ENCODE measurements around the gene SYT2.
A peak's percentile ranks its signal among the peaks of the same experiment; 100 is the strongest.
"Not testable (repeated sequence)": the region's sequence is repeated elsewhere in the genome, so short reads cannot be mapped to it uniquely, and the experiment has no call there.

Gene SYT2

GRCh38 chr1:202547215-202547614 lies 163.0 kb downstream of the SYT2 start:
- ATAC-seq (no peak), DNase-seq (no peak)
- H3K27me3 Mint-ChIP-seq, result no peaks in the 10 kb centered on the region
- no peak overlapping the region for H3K4me3 Mint-ChIP-seq
- H3K9me3 Mint-ChIP-seq, result no peaks in the 10 kb centered on the region
- H3K4me1 Mint-ChIP-seq, result peaks cover 10% of the 10 kb centered on the region
- no peak overlapping the region for H3K27ac Mint-ChIP-seq
- H3K36me3 Mint-ChIP-seq (ENCODE audit: low read depth), result no peaks in the 10 kb centered on the region

DNA sequence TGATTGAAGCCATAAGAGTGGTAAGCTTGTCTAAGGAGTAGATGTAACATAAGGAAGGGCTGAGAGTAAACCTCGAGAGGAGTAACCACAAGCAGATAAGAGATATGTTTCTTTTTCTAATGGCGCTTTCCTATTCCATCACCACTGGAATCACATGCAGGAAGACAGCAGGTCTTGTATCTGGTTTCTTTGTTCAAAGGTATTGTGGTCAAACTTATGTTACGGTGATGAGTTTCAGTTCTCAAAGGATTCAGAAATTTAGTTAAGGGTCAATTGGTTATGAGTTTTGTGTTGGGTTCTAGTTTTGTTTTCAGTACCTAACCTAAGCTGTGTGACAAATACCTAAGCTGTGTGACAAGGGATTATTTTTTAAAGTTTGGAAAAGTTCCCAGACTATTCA lies 163.5 kb downstream of the SYT2 start:
- not testable (repeated sequence) for H3K9me3 Mint-ChIP-seq; H3K27me3 Mint-ChIP-seq; H3K36me3 Mint-ChIP-seq (ENCODE audit: low read depth); ATAC-seq; H3K27ac Mint-ChIP-seq; H3K4me1 Mint-ChIP-seq; DNase-seq
- peak overlapping the region; percentile 13 for H3K4me3 Mint-ChIP-seq

DNA sequence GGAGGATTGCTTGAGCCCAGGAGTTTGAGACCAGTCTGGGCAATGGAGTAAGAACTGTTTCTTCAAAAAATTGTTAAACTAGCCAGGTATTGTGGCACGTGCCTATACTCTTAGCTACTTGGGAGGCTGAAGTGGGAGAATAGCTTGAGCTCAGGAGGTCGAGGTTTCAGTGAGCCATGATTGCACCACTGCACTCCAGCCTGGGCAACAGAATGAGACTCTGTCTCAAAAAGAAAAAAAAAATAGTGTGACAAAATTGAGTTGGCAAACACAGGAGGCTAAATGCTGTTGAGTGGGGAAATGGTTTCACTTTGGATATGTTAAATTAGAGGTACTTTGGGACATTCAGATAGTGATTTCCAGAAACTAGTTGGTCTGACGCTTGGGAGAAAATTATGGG lies 163.9 kb downstream of the SYT2 start:
- H3K4me1 Mint-ChIP-seq, H3K9me3 Mint-ChIP-seq: not testable (repeated sequence)

GRCh38 chr1:202545647-202546303 lies 164.5 kb downstream of the SYT2 start:
- not testable (repeated sequence) for H3K4me1 Mint-ChIP-seq; ATAC-seq; H3K27ac Mint-ChIP-seq; H3K9me3 Mint-ChIP-seq; H3K36me3 Mint-ChIP-seq (ENCODE audit: low read depth); H3K27me3 Mint-ChIP-seq; H3K4me3 Mint-ChIP-seq; DNase-seq

More for the DNA sequence above, 163.9 kb downstream of the SYT2 start:
- H3K4me3 Mint-ChIP-seq, result peak overlapping the region; percentile 13
- not testable (repeated sequence) for H3K27ac Mint-ChIP-seq; DNase-seq; H3K36me3 Mint-ChIP-seq (ENCODE audit: low read depth); ATAC-seq; H3K27me3 Mint-ChIP-seq

DNA sequence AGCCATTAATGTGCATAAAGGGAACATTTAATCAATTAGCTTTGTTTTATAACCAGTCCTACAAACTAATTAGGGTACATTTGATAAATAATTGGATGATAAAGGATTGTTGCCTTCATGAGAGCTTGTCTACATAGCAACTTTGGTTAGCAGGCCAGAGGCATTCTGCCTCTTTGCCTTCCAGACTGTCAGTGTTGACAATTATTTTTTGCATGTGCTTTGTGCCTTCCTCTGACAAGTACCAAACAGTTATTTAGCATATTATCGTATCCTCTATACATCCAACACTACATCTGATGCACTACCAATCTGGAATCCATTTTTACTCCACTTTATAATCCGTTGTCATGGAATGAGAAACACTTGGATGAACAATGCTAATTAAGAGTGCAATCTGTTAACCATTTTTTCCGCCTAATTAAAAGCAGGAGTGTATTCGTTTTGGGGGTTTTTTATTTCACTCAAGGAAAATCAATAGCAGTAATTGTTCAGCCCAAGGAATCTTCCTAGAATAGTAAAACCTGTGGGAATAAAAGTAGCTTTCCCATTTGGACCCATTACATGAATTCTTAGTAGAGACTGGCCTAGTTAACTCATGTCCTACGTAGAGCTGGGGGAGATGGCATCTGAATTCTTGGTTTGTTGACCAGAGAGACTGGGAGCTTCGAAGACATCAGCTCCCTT lies 165.3 kb downstream of the SYT2 start:
- not testable (repeated sequence) for H3K4me1 Mint-ChIP-seq; H3K27me3 Mint-ChIP-seq; H3K27ac Mint-ChIP-seq; ATAC-seq; DNase-seq; H3K9me3 Mint-ChIP-seq; H3K36me3 Mint-ChIP-seq (ENCODE audit: low read depth); H3K4me3 Mint-ChIP-seq

- H3K36me3 Mint-ChIP-seq (ENCODE audit: low read depth); H3K27me3 Mint-ChIP-seq; H3K4me3 Mint-ChIP-seq; H3K27ac Mint-ChIP-seq; ATAC-seq; DNase-seq; H3K4me1 Mint-ChIP-seq; H3K9me3 Mint-ChIP-seq: not testable (repeated sequence)
These were observed 166.7 kb downstream of the SYT2 start for GRCh38 chr1:202543537-202543936.

GRCh38 chr1:202542415-202542814 lies 167.8 kb downstream of the SYT2 start:
- H3K4me1 Mint-ChIP-seq; DNase-seq; H3K27ac Mint-ChIP-seq; H3K9me3 Mint-ChIP-seq; H3K4me3 Mint-ChIP-seq; H3K36me3 Mint-ChIP-seq (ENCODE audit: low read depth); H3K27me3 Mint-ChIP-seq; ATAC-seq: not testable (repeated sequence)

DNA sequence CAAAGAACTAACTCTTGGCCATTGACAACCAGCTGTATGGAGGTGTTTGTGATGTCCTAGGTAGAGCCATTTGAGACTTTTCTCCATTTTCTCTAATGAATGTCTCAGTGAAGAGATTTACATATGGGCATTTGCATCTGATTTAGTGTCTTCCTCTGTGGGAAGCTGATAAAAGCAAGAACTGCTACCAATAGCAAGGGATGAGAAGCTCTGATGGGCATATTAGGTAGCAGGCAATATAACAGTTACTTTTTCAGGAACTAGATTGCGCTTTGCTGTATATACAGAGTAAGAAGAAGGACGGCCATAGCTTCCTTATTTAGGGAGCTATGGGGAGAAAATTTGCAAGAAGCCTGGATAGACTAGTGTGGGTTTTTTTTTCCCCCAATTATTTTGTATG lies 169.4 kb downstream of the SYT2 start:
- H3K36me3 Mint-ChIP-seq (ENCODE audit: low read depth); H3K4me3 Mint-ChIP-seq; DNase-seq; H3K4me1 Mint-ChIP-seq; H3K27me3 Mint-ChIP-seq; H3K27ac Mint-ChIP-seq; ATAC-seq; H3K9me3 Mint-ChIP-seq: not testable (repeated sequence)

Measured in activated naive CD8-positive, alpha-beta T cell treated with anti-CD3 and anti-CD28 coated beads, Interleukin-2, amount 50 U/mL, for 24 hours (primary cell).